Activated T-helper 2 cell treated with anti-CD3 and anti-CD28 coated beads, Interferon-gamma antibody, Interleukin-2, Interleukin-4, amounts not matched to agents 10 μg/mL and 5 μg/mL and 100 μg/mL, durations not matched to agents 14 hours and 24 hours and 36 hours (primary cell): Measurements from ENCODE around the gene MED20. TPM values are rescaled to one million over a fixed set of nuclear protein-coding genes. Genes with fewer than 3 reads are reported as not detected.

ENCODE experiments used
- DNase-seq: peaks from one replicate; pipeline ENCODE4 v3.0.0; 2021; ENCODE audit warnings: low spot score
- H3K27ac Mint-ChIP-seq: one replicate; pipeline ENCODE4 v1.8.0; 2021; ENCODE audit warnings: mixed read lengths
- H3K27me3 Mint-ChIP-seq: one replicate; pipeline ENCODE4 v1.8.0; 2021; ENCODE audit warnings: low read depth, mixed read lengths
- H3K36me3 Mint-ChIP-seq: one replicate; pipeline ENCODE4 v1.8.0; 2021; ENCODE audit warnings: low read depth, mixed read lengths
- H3K4me1 Mint-ChIP-seq: one replicate; pipeline ENCODE4 v1.8.0; 2021; ENCODE audit warnings: low read depth, mixed read lengths
- H3K4me3 Mint-ChIP-seq: one replicate; pipeline ENCODE4 v1.8.0; 2021; ENCODE audit warnings: low read depth, mild to moderate bottlenecking, moderate library complexity, mixed read lengths
- H3K9me3 Mint-ChIP-seq: one replicate; pipeline ENCODE4 v1.8.0; 2021; ENCODE audit warnings: mixed read lengths
- intact Hi-C: fragments of 100-400 bp; cut with micrococcal nuclease; formaldehyde crosslinking; loops from one replicate; pipeline ENCODE4 v1.15.1; 2023
- total RNA-seq: library from RNA; stranded (reverse); gene quantifications from 2 replicates; pipeline ENCODE4 v1.2.3, GENCODE V29; 2022

MED20 gene
- total RNA-seq, 1 donor from 2014 or later, result 24.3 TPM

DNA sequence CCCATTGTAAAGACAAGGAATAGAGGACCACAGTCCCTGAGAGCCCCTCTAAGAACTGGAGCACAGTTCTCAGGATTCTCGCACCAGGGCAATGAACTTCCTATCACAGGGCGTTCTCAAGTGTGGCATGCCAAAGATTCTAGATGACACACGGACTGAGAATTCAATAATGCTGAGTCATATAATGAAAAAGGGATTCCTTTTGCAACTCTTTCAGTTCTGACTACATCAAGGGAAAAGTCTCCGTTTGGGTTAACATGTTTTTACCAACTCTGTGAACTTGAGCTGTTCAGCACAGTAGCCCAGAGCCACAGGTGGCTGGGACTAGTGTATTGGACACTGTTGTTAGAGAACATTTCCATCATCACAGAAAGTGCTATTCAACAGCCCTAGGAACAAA lies 3.4 kb downstream of the MED20 start:
- DNase-seq, result no peak
- H3K9me3 Mint-ChIP-seq, result no peaks in the 10 kb centered on the region
- peaks cover 26% of the 10 kb centered on the region for H3K4me1 Mint-ChIP-seq
- no peak overlapping the region for H3K4me3 Mint-ChIP-seq
- intact Hi-C loops, result no loop called here
- peaks cover 27% of the 10 kb centered on the region for H3K36me3 Mint-ChIP-seq
- peak overlapping the region; percentile 18 for H3K27ac Mint-ChIP-seq
- H3K27me3 Mint-ChIP-seq, result no peaks in the 10 kb centered on the region

- Mint-ChIP-seq H3K9me3 (no peaks in the 10 kb centered on the region), H3K4me1 (peaks cover 19% of the 10 kb centered on the region), H3K36me3 (peaks cover 28% of the 10 kb centered on the region), H3K27me3 (no peaks in the 10 kb centered on the region), H3K4me3 (no peak overlapping the region), H3K27ac (no peak overlapping the region)
- intact Hi-C loops, result no loop called here
- no peak for DNase-seq
Observed at GRCh38 chr6:41914869-41915530, 5.9 kb downstream of the MED20 start.

GRCh38 chr6:41914343-41914742 lies 6.6 kb downstream of the MED20 start:
- Mint-ChIP-seq H3K27me3 (no peaks in the 10 kb centered on the region), H3K4me3 (no peak overlapping the region), H3K36me3 (peaks cover 30% of the 10 kb centered on the region), H3K27ac (no peak overlapping the region), H3K9me3 (no peaks in the 10 kb centered on the region), H3K4me1 (peaks cover 12% of the 10 kb centered on the region)
- intact Hi-C loops, result no loop called here
- DNase-seq, result no peak

- peaks cover 8% of the 10 kb centered on the region for H3K4me1 Mint-ChIP-seq
- H3K9me3 Mint-ChIP-seq, result no peaks in the 10 kb centered on the region
- peaks cover 53% of the 10 kb centered on the region for H3K36me3 Mint-ChIP-seq
- no peak for DNase-seq
- no peaks in the 10 kb centered on the region for H3K27me3 Mint-ChIP-seq
- no peak overlapping the region for H3K27ac Mint-ChIP-seq
- H3K4me3 Mint-ChIP-seq, result no peak overlapping the region
- intact Hi-C loops, result no loop called here
Observed at GRCh38 chr6:41909727-41910126, 11.2 kb downstream of the MED20 start.

- H3K4me3 Mint-ChIP-seq, result no peak overlapping the region
- no peaks in the 10 kb centered on the region for H3K27me3 Mint-ChIP-seq
- peak; percentile 34 for DNase-seq
- intact Hi-C loops, result loop anchor here (1.0 kb wide), 2 partner anchors 34 to 142 kb away; no protein-coding TSS in a partner anchor
- H3K36me3 Mint-ChIP-seq, result peaks cover 18% of the 10 kb centered on the region
- H3K9me3 Mint-ChIP-seq, result no peaks in the 10 kb centered on the region
- H3K4me1 Mint-ChIP-seq, result peaks cover 13% of the 10 kb centered on the region
- no peak overlapping the region for H3K27ac Mint-ChIP-seq
Observed at GRCh38 chr6:41901882-41902519, 18.9 kb downstream of the MED20 start.

GRCh38 chr6:41900861-41901260 lies 20.1 kb downstream of the MED20 start:
- Mint-ChIP-seq H3K9me3 (no peaks in the 10 kb centered on the region), H3K27me3 (no peaks in the 10 kb centered on the region), H3K4me1 (peaks cover 17% of the 10 kb centered on the region), H3K36me3 (peaks cover 8% of the 10 kb centered on the region), H3K4me3 (no peak overlapping the region), H3K27ac (no peak overlapping the region)
- DNase-seq, result no peak
- intact Hi-C loops, result no loop called here

GRCh38 chr6:41896281-41896680 lies 24.7 kb downstream of the MED20 start:
- no peak for DNase-seq
- intact Hi-C loops, result loop anchor here (5.0 kb wide), 1 partner anchor 49 kb away; no protein-coding TSS in a partner anchor
- no peaks in the 10 kb centered on the region for H3K27me3 Mint-ChIP-seq

GRCh38 chr6:41895300-41896233 lies 25.4 kb downstream of the MED20 start, which contains the start of gene USP49:
USP49 (minus strand) TSS chr6:41895375; CDS start chr6:41806983, 88,392 bp downstream.
- H3K27ac Mint-ChIP-seq, result peak within 1 kb of the TSS; percentile 88
- H3K27me3 Mint-ChIP-seq, result no peaks in the 10 kb centered on the region
- intact Hi-C loops, result loop anchor here (1.0 to 5.0 kb wide), 5 partner anchors 26 to 149 kb away; partner anchors contain the start of genes BYSL, MED20 and TOMM6
- no peaks in the 10 kb centered on the region for H3K9me3 Mint-ChIP-seq
- no peak within 1 kb of the TSS for H3K4me3 Mint-ChIP-seq
- peaks cover 8% of the 10 kb centered on the region for H3K4me1 Mint-ChIP-seq
- no peaks in the 10 kb centered on the region for H3K36me3 Mint-ChIP-seq
- peak; percentile 86 for DNase-seq

More at GRCh38 chr6:41896281-41896680, 24.7 kb downstream of the MED20 start:
- no peaks in the 10 kb centered on the region for H3K36me3 Mint-ChIP-seq
- H3K27ac Mint-ChIP-seq, result peak overlapping the region; percentile 88
- no peak overlapping the region for H3K4me3 Mint-ChIP-seq
- peaks cover 8% of the 10 kb centered on the region for H3K4me1 Mint-ChIP-seq
- no peaks in the 10 kb centered on the region for H3K9me3 Mint-ChIP-seq

DNA sequence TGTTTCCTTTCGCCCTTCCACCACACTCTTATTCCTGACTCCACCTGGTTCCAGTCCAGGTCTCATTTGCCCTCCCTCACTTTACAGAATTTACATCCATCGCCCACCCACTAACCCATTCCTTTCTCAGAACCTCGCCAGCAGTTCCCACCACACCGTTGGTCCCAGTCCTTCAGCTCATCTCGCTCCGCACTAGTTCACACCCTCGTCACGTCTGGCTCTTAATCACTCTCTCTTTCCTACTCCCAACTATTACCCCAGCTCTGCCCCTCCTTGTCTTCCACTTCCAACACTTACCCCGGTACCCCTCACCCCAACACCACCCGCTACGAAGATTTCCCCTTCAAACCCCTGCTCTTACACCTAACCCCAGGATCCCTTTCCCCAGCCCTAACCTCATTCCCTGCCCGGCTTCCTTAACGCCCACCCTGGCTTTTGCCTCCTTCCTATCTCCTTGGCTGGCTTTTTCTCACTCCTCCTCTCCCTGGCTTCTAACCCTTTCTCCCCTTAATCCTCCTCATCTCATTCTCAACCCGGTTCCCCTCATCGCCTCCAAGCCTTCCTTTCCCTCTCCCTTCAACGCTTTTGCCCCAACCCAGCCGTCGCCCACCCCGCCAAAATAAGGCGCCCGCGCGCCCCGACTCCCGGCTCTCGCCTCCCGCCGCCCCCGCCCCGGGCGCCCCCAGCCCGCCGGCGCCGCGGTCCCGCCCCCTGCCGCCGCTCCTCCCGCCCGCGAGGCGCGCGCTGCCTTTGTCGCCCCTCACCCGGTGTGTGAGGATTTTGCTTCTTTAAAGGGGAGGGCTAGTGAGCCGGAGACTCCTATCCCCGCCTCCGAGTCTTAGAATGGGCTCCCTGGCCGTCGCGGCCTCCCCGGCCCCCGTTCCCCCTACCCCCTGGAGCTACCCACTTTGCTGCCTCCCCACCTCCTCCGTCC lies 26.3 kb downstream of the MED20 start:
- H3K27me3 Mint-ChIP-seq, result no peaks in the 10 kb centered on the region
- intact Hi-C loops, result loop anchor here (1.0 to 5.0 kb wide), 5 partner anchors 27 to 150 kb away; partner anchors contain the start of genes BYSL, MED20 and TOMM6
- peaks cover 8% of the 10 kb centered on the region for H3K4me1 Mint-ChIP-seq
- no peak for DNase-seq
- H3K4me3 Mint-ChIP-seq, result no peak overlapping the region
- H3K9me3 Mint-ChIP-seq, result no peaks in the 10 kb centered on the region
- H3K27ac Mint-ChIP-seq, result peak overlapping the region; percentile 88
- no peaks in the 10 kb centered on the region for H3K36me3 Mint-ChIP-seq

DNA sequence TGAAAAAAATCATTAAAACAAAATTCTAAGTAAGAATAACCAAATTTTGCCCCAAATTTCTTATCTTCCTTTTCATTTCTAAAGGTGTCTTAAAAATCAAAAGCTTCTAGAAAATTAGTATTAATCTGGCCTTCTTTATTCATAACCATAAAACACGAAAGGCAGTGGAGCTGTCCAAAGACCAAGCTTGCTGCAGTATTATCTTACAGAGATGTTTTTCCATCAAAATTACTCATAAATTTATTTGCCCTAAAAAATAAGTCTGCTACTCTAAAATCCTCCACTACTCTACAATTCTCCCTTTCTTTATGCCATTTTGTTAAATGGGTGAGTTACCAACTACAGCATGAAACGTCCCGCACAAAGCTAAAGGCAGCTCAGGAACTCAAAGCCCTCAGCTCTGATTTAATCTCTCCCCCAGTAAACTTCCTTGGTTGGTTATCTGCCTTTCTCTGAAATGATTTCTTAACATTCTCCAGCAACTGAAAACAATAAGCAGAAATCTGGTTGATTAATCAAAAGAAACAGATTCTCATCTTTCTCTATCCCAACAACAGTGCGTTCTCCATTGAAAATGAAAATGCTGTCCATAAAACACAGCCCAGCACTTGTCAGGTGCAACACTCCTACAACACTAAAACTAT lies 27.9 kb downstream of the MED20 start:
- intact Hi-C loops, result no loop called here

DNA sequence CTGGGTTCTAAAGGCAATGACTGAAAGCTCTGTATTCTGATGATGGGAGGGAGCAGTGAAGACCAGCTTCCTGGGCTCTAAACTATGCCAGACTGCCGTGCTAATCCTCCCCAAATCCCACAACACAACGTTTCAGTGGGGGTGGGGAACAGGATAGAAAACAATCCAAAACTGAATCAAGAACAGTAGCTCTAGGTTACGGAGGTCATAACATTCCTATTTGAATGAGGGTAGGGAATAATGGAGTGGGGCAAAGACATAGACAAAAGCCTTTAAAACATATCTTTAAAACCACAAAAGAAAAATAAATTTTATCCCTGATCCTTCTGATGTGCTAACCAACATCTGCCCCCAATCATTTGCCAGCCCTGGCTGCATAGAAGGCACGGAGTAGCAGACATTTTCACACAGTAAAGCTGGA lies 33.6 kb downstream of the MED20 start:
- H3K27me3 Mint-ChIP-seq, result no peaks in the 10 kb centered on the region
- peaks cover 2% of the 10 kb centered on the region for H3K4me1 Mint-ChIP-seq
- DNase-seq, result no peak
- H3K36me3 Mint-ChIP-seq, result no peaks in the 10 kb centered on the region
- H3K27ac Mint-ChIP-seq, result no peak overlapping the region
- H3K9me3 Mint-ChIP-seq, result no peaks in the 10 kb centered on the region
- H3K4me3 Mint-ChIP-seq, result no peak overlapping the region
- intact Hi-C loops, result no loop called here

More for the DNA sequence above, 27.9 kb downstream of the MED20 start:
- H3K27ac Mint-ChIP-seq, result no peak overlapping the region
- H3K27me3 Mint-ChIP-seq, result no peaks in the 10 kb centered on the region
- no peaks in the 10 kb centered on the region for H3K9me3 Mint-ChIP-seq
- H3K4me1 Mint-ChIP-seq, result peaks cover 8% of the 10 kb centered on the region
- no peak overlapping the region for H3K4me3 Mint-ChIP-seq
- no peak for DNase-seq
- no peaks in the 10 kb centered on the region for H3K36me3 Mint-ChIP-seq
